ENCODE results near the gene LAMA2.

GRCh38 chr6:129099696-129100095 is 216.8 kb downstream of the LAMA2 start:
- TF ChIP-seq CTCF (conservative IDR thresholded peaks at IDR 0.05 in 1 of 2, IDR thresholded peaks at IDR 0.05 in 1 of 2; ENCODE audit: low read depth in 1 of 2, low read length in 2 of 2) (no peak), EZH2 (IDR thresholded peaks at IDR 0.05; ENCODE audit: low read length, missing control alignments) (no peak)

Measured in fibroblast of lung (primary cell).